ENCODE results near the gene C1QTNF8.

DNA sequence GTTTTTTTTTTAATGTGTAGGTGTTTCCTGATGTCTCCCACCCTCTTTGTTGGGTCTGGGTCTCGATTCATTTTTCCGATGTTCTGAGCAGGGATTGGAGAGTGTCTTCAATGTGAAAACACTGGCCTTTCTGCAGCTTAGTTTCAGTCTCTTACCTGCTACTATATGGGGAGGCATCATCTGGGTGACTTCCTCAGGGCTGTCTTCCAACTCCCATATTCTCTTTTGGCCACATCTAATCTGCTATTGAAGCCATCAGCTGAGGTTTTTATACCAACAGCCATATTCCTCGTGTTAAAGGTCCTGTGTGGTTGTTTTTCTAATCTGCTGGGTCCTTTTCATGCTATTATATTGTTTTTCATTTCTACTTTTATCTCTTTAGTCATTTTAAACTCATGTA lies 36.7 kb downstream of the C1QTNF8 start:
- TF ChIP-seq, protein P1, sequence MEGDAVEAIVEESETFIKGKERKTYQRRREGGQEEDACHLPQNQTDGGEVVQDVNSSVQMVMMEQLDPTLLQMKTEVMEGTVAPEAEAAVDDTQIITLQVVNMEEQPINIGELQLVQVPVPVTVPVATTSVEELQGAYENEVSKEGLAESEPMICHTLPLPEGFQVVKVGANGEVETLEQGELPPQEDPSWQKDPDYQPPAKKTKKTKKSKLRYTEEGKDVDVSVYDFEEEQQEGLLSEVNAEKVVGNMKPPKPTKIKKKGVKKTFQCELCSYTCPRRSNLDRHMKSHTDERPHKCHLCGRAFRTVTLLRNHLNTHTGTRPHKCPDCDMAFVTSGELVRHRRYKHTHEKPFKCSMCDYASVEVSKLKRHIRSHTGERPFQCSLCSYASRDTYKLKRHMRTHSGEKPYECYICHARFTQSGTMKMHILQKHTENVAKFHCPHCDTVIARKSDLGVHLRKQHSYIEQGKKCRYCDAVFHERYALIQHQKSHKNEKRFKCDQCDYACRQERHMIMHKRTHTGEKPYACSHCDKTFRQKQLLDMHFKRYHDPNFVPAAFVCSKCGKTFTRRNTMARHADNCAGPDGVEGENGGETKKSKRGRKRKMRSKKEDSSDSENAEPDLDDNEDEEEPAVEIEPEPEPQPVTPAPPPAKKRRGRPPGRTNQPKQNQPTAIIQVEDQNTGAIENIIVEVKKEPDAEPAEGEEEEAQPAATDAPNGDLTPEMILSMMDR (IDR thresholded peaks at IDR 0.05), result no peak
- TF ChIP-seq POLR2AphosphoS5 (IDR thresholded peaks at IDR 0.05), result no peak
- no peak for TF ChIP-seq POLR2A (IDR thresholded peaks at IDR 0.05; ENCODE audit: low read depth)

Data from esophagus muscularis mucosa (tissue), 3 donors.